ENCODE data around the gene ZNF76. TPM values are rescaled to one million over a fixed set of nuclear protein-coding genes. Genes with fewer than 3 reads are reported as not detected.

Gene ZNF76
- total RNA-seq, 1 donor from 2014 or later = 14.8 TPM

GRCh38 chr6:35297601-35298481 lies 38.3 kb downstream of the ZNF76 start, which contains the start of gene DEF6:
DEF6 (plus strand) TSS chr6:35297818; CDS start chr6:35297857, 39 bp downstream.
- Histone ChIP-seq H3K9me3 (ENCODE audit: low read depth) (no peaks in the 10 kb centered on the region), H3K27ac (no peak within 1 kb of the TSS), H4K20me1 (ENCODE audit: low read depth) (no peaks in the 10 kb centered on the region), H3K4me2 (peak within 1 kb of the TSS; percentile 59), H2AFZ (replicated peaks) (no peak within 1 kb of the TSS), H3K79me2 (ENCODE audit: low read depth) (no peaks in the 10 kb centered on the region), H3K27me3 (no peaks in the 10 kb centered on the region), H3K9ac (no peak within 1 kb of the TSS), H3K36me3 (no peaks in the 10 kb centered on the region), H3F3A (ENCODE audit: low read depth) (no peaks in the 10 kb centered on the region), H3K4me3 (no peak within 1 kb of the TSS), H3K4me1 (no peaks in the 10 kb centered on the region)
- Mint-ChIP-seq H3K27ac (no peak within 1 kb of the TSS), H3K9me3 (no peaks in the 10 kb centered on the region), H3K4me1 (peaks cover 11% of the 10 kb centered on the region), H3K36me3 (peaks cover 4% of the 10 kb centered on the region), H3K4me3 (peak within 1 kb of the TSS; percentile 35), H3K27me3 (ENCODE audit: insufficient read depth, low read depth) (peaks cover 2% of the 10 kb centered on the region)
- DNase-seq (ENCODE audit: low spot score) = peak; percentile 90
- no peak for TF ChIP-seq EZH2 (IDR thresholded peaks at IDR 0.05)
- TF ChIP-seq CTCF (IDR thresholded peaks at IDR 0.05) = peak; percentile 74

GRCh38 chr6:35298625-35299140 lies 39.1 kb downstream of the ZNF76 start:
- no peaks in the 10 kb centered on the region for H3K9me3 Mint-ChIP-seq
- Histone ChIP-seq H3K27ac (no peak overlapping the region), H3K27me3 (no peaks in the 10 kb centered on the region), H3K79me2 (ENCODE audit: low read depth) (no peaks in the 10 kb centered on the region), H2AFZ (replicated peaks) (no peak overlapping the region), H3K4me1 (no peaks in the 10 kb centered on the region), H3K36me3 (no peaks in the 10 kb centered on the region), H3K4me2 (no peak overlapping the region), H4K20me1 (ENCODE audit: low read depth) (no peaks in the 10 kb centered on the region), H3K9ac (no peak overlapping the region), H3K4me3 (no peak overlapping the region), H3F3A (ENCODE audit: low read depth) (no peaks in the 10 kb centered on the region), H3K9me3 (ENCODE audit: low read depth) (no peaks in the 10 kb centered on the region)
- peaks cover 16% of the 10 kb centered on the region for H3K4me1 Mint-ChIP-seq
- H3K27ac Mint-ChIP-seq = no peak overlapping the region
- DNase-seq (ENCODE audit: low spot score) = no peak
- no peak overlapping the region for H3K4me3 Mint-ChIP-seq
- peaks cover 2% of the 10 kb centered on the region for H3K27me3 Mint-ChIP-seq (ENCODE audit: insufficient read depth, low read depth)
- TF ChIP-seq CTCF (IDR thresholded peaks at IDR 0.05) = no peak
- TF ChIP-seq EZH2phosphoT487 (IDR thresholded peaks at IDR 0.05) = no peak
- TF ChIP-seq EZH2 (IDR thresholded peaks at IDR 0.05) = no peak
- peaks cover 4% of the 10 kb centered on the region for H3K36me3 Mint-ChIP-seq

GRCh38 chr6:35299674-35300073 lies 40.1 kb downstream of the ZNF76 start:
- Histone ChIP-seq H3K36me3 (no peaks in the 10 kb centered on the region), H3K27me3 (no peaks in the 10 kb centered on the region), H3K79me2 (ENCODE audit: low read depth) (no peaks in the 10 kb centered on the region), H3F3A (ENCODE audit: low read depth) (no peaks in the 10 kb centered on the region), H3K9me3 (ENCODE audit: low read depth) (no peaks in the 10 kb centered on the region), H2AFZ (replicated peaks) (no peak overlapping the region), H3K27ac (no peak overlapping the region), H3K9ac (no peak overlapping the region), H3K4me1 (no peaks in the 10 kb centered on the region), H4K20me1 (ENCODE audit: low read depth) (no peaks in the 10 kb centered on the region), H3K4me3 (no peak overlapping the region), H3K4me2 (no peak overlapping the region)
- no peak for DNase-seq (ENCODE audit: low spot score)
- Mint-ChIP-seq H3K4me1 (peaks cover 16% of the 10 kb centered on the region), H3K4me3 (no peak overlapping the region), H3K27ac (no peak overlapping the region), H3K9me3 (no peaks in the 10 kb centered on the region), H3K36me3 (no peaks in the 10 kb centered on the region), H3K27me3 (ENCODE audit: insufficient read depth, low read depth) (peaks cover 2% of the 10 kb centered on the region)
- TF ChIP-seq CTCF (IDR thresholded peaks at IDR 0.05) (no peak), EZH2phosphoT487 (IDR thresholded peaks at IDR 0.05) (no peak), EZH2 (IDR thresholded peaks at IDR 0.05) (no peak)

Measured in neural progenitor cell (in vitro differentiated cells).